AG04450 (cell line): ENCODE results near the gene SLIT3. TPM values are rescaled to one million over a fixed set of nuclear protein-coding genes. Genes with fewer than 3 reads are reported as not detected.

Experiments
- CTCF ChIA-PET: fragments of 300-600, 350-600 bp; formaldehyde crosslinking; extraction: SDS; loops from one replicate; lab custom pipeline; 2022; ENCODE audit warnings: antibody characterized with exemption, inconsistent platforms; lab: Charles Lee
- POLR2A ChIA-PET: fragments of 350-600 bp; formaldehyde crosslinking; extraction: SDS; loops from one replicate; lab custom pipeline; 2021; ENCODE audit warnings: antibody characterized with exemption, inconsistent platforms; lab: Yijun Ruan, JAX
- DNase-seq: peaks from one replicate; pipeline ENCODE4 v3.0.0-alpha.2; 2011; ENCODE audit warnings: low read depth, low spot score
- H3K27ac ChIP-seq: one replicate; pipeline ENCODE4 v1.5.1; 2012; ENCODE audit warnings: low read depth, low read length, control low read depth
- H3K27me3 ChIP-seq: one replicate; pipeline ENCODE4 v1.6.0; 2012; ENCODE audit warnings: low read length; ENCODE audit not compliant: control insufficient read depth, insufficient read depth
- H3K4me3 ChIP-seq: 2 replicates; pipeline ENCODE4 v1.5.1; 2011; ENCODE audit warnings: mild to moderate bottlenecking, low read depth, low read length, control low read depth
- H3K9me3 ChIP-seq: 2 replicates; pipeline ENCODE4 v1.5.1; 2012; ENCODE audit warnings: low read length; ENCODE audit not compliant: control insufficient read depth, insufficient read depth
- polyA plus RNA-seq: library from polyadenylated mRNA; depleted of rRNA; stranded (reverse); fragments of >200 nt; gene quantifications from 2 replicates; pipeline ENCODE4 v1.2.3, GENCODE V29; 2011
- TF ChIP-seq, protein P1 (sequence below): IDR thresholded peaks from 2 replicates; pipeline ENCODE4 v1.5.1; 2011; ENCODE audit warnings: low read depth, low read length, control low read depth, inconsistent platforms

SLIT3 gene
- polyA plus RNA-seq, 1 experiment = 0.26 TPM

DNA sequence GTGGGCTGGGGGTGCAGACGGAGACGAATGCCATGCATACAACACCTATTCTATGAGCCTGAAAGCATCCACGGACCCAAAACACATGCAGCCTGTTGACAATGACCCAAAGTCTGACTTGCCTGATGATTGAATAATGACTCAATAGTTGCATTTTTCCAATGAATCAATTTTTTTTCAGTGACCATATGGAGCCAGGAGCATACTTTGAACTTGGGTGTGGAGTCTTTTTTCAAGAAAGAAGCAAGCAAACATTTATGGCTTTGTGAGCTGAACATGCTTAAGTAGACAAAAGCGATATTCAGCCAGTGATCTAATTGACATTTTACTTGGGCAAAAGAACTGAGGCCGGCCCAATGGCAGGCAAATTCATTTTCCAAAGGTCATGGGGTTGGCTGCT lies 437.9 kb downstream of the SLIT3 start:
- POLR2A ChIA-PET = no interaction called here

DNA sequence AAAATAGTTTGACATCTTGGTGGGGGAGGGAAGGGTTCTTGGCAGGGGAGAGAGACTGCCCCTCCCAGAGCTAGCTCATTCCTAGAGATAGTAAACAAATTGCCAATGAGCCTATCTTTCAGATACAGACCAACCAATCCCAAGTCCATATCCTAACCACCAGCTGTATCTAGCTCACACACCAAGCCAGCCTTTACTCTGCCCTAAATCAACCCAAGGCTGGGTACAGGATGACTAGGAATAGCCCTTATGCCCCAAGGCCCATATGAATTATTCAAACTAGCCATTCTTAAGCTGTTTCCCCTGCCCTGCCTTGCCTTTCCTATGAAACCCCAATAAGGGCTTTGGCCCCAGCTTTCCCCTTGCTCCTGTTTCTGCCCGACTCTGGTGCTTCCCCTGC lies 440.4 kb downstream of the SLIT3 start:
- Histone ChIP-seq H3K27ac (no peak overlapping the region), H3K4me3 (no peak overlapping the region), H3K27me3 (no peaks in the 10 kb centered on the region), H3K9me3 (no peaks in the 10 kb centered on the region)
- ChIA-PET CTCF (no interaction called here), POLR2A (no interaction called here)
- DNase-seq = no peak
- TF ChIP-seq, protein P1, sequence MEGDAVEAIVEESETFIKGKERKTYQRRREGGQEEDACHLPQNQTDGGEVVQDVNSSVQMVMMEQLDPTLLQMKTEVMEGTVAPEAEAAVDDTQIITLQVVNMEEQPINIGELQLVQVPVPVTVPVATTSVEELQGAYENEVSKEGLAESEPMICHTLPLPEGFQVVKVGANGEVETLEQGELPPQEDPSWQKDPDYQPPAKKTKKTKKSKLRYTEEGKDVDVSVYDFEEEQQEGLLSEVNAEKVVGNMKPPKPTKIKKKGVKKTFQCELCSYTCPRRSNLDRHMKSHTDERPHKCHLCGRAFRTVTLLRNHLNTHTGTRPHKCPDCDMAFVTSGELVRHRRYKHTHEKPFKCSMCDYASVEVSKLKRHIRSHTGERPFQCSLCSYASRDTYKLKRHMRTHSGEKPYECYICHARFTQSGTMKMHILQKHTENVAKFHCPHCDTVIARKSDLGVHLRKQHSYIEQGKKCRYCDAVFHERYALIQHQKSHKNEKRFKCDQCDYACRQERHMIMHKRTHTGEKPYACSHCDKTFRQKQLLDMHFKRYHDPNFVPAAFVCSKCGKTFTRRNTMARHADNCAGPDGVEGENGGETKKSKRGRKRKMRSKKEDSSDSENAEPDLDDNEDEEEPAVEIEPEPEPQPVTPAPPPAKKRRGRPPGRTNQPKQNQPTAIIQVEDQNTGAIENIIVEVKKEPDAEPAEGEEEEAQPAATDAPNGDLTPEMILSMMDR = no peak

More for the DNA sequence above, 437.9 kb downstream of the SLIT3 start:
- TF ChIP-seq, protein P1 = no peak
- Histone ChIP-seq H3K27me3 (no peaks in the 10 kb centered on the region), H3K9me3 (no peaks in the 10 kb centered on the region), H3K27ac (no peak overlapping the region), H3K4me3 (no peak overlapping the region)
- DNase-seq = no peak
- CTCF ChIA-PET = no interaction called here

DNA sequence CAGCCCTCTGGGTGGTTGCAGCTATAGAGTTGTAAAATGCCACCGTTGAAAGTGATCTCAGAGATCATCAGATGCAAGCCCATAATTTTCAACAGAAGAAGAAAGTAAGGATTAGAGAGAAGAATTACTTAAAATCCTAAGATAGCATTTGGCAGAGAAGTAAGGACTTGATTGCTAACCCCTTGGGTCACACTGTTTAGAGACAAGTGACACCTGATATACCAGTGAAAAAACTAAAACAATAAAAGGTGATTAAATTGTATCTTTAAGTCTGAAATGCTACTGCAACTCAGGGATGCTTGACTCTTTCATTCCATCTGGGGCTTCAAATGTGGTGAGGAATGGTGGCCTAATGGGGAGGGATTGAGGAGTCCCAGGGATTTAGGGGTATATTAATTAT lies 440.9 kb downstream of the SLIT3 start:
- Histone ChIP-seq H3K4me3 (no peak overlapping the region), H3K27me3 (no peaks in the 10 kb centered on the region), H3K9me3 (no peaks in the 10 kb centered on the region), H3K27ac (no peak overlapping the region)
- TF ChIP-seq, protein P1 = no peak
- POLR2A ChIA-PET = no interaction called here
- CTCF ChIA-PET = no interaction called here
- DNase-seq = no peak

DNA sequence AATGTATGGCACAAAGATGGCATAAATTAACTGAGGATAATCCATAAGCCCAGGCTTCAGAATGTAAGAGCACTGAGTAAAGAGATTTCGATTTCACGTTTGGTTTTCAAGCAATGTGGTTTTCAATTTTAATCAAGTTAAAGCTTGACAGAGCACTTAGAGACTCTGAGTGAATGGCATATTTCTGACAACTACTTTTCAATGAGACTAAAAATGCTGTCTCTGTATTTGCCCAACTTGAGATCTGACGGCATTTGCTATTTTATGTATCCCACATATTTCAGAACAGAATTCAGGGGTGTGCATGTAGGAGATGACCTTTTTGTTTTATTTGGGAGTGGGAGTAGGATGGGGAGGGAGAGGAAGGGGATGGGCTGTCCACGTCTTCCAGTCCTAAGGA lies 441.5 kb downstream of the SLIT3 start:
- TF ChIP-seq, protein P1 = no peak
- DNase-seq = no peak
- no peak overlapping the region for H3K4me3 ChIP-seq
- no peaks in the 10 kb centered on the region for H3K9me3 ChIP-seq
- POLR2A ChIA-PET = no interaction called here
- CTCF ChIA-PET = interaction anchor here (0.6 kb wide), 1 partner anchor 1329 kb away, joined by 3 read pairs; no protein-coding TSS in a partner anchor
- no peaks in the 10 kb centered on the region for H3K27me3 ChIP-seq
- no peak overlapping the region for H3K27ac ChIP-seq

DNA sequence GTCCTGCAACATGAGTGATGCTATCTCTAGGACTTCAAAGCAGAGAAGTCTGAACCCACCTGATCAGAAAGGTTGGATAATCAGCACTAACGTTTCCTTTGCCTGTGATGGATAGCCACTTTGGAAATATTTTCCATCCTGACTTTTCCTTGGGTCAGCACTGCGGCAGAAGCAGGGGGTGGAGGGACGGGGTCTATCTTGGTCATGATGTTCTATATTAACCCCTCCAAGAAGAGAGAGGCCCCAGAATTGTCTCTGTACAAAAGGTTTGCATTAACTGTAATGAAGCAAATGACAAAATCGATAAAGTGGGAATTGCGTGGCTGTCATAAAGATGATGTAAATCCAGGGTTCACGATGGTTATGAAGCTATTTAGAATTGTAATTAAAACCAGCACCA lies 441.9 kb downstream of the SLIT3 start:
- no peak for DNase-seq
- TF ChIP-seq, protein P1 = no peak
- Histone ChIP-seq H3K4me3 (no peak overlapping the region), H3K27ac (no peak overlapping the region), H3K27me3 (no peaks in the 10 kb centered on the region), H3K9me3 (no peaks in the 10 kb centered on the region)
- POLR2A ChIA-PET = no interaction called here
- CTCF ChIA-PET = interaction anchor here (0.6 kb wide), 1 partner anchor 1330 kb away, joined by 3 read pairs; no protein-coding TSS in a partner anchor
